HG03575 (cell line): ENCODE measurements around the gene CLEC14A.

Experiments used
- ATAC-seq: cut with Tn5 transposase; IDR thresholded peaks from one replicate; pipeline ENCODE4 v1.9.1; 2021; ENCODE audit not compliant: unreplicated experiment, insufficient number of reproducible peaks, low FRiP score; ENCODE audit errors: extremely low read depth

The CLEC14A gene

GRCh38 chr14:38252066-38252710 lies 3.7 kb downstream of the CLEC14A start:
- no peak for ATAC-seq

- ATAC-seq: no peak
These were observed 5.6 kb downstream of the CLEC14A start for GRCh38 chr14:38250331-38250730.

GRCh38 chr14:38248321-38249028 lies 7.4 kb downstream of the CLEC14A start:
- no peak for ATAC-seq

- no peak for ATAC-seq
These were observed 12.1 kb downstream of the CLEC14A start for GRCh38 chr14:38243696-38244240.

- no peak for ATAC-seq
These were observed 17.0 kb downstream of the CLEC14A start for GRCh38 chr14:38238878-38239277.

GRCh38 chr14:38238332-38238731 lies 17.6 kb downstream of the CLEC14A start:
- ATAC-seq: no peak

- ATAC-seq: no peak
These were observed 22.7 kb downstream of the CLEC14A start for GRCh38 chr14:38233218-38233617.

GRCh38 chr14:38226366-38226765 lies 29.5 kb downstream of the CLEC14A start:
- no peak for ATAC-seq

GRCh38 chr14:38225946-38226345 lies 29.9 kb downstream of the CLEC14A start:
- ATAC-seq: no peak

GRCh38 chr14:38224338-38224737 lies 31.6 kb downstream of the CLEC14A start:
- ATAC-seq: no peak

- ATAC-seq: no peak
These were observed 34.8 kb downstream of the CLEC14A start for GRCh38 chr14:38221077-38221476.

GRCh38 chr14:38217553-38217952 lies 38.3 kb downstream of the CLEC14A start:
- no peak for ATAC-seq

GRCh38 chr14:38213001-38213400 lies 42.9 kb downstream of the CLEC14A start:
- ATAC-seq: no peak

GRCh38 chr14:38212111-38212510 lies 43.8 kb downstream of the CLEC14A start:
- no peak for ATAC-seq

GRCh38 chr14:38211255-38211735 lies 44.6 kb downstream of the CLEC14A start:
- no peak for ATAC-seq

- no peak for ATAC-seq
These were observed 45.2 kb downstream of the CLEC14A start for GRCh38 chr14:38210587-38211216.

GRCh38 chr14:38209572-38210557 lies 46.0 kb downstream of the CLEC14A start:
- ATAC-seq: no peak

- no peak for ATAC-seq
These were observed 47.0 kb downstream of the CLEC14A start for GRCh38 chr14:38208618-38209562.
